Testis (tissue), 3 donors: ENCODE measurements around the gene ZNF362. TPM values are rescaled to one million over a fixed set of nuclear protein-coding genes. Genes with fewer than 3 reads are reported as not detected.

Experiments used
- DNase-seq: peaks from one replicate; pipeline ENCODE4 v3.0.0-alpha.2; 2019
- H3K27ac ChIP-seq, 2 donors: fragments of 200-600 bp; sonication (generic); one replicate each; pipeline ENCODE4 v1.5.1; 2019
- H3K27me3 ChIP-seq: fragments of 200-600 bp; sonication (generic); one replicate; pipeline ENCODE4 v1.5.1; 2019
- H3K36me3 ChIP-seq: fragments of 200-600 bp; sonication (generic); one replicate; pipeline ENCODE4 v1.5.1; 2017; ENCODE audit warnings: low read depth; ENCODE audit errors: missing control alignments
- H3K4me1 ChIP-seq: fragments of 200-600 bp; sonication (generic); one replicate; pipeline ENCODE4 v1.5.1; 2019
- H3K4me3 ChIP-seq, 2 donors: fragments of 200-600 bp; sonication (generic); one replicate each; pipeline ENCODE4 v1.5.1; 2017 to 2019
- H3K9me3 ChIP-seq: fragments of 200-600 bp; sonication (generic); one replicate; pipeline ENCODE4 v1.5.1; 2017
- POLR2A ChIP-seq: fragments of 450-650 bp; IDR thresholded peaks from one replicate; pipeline ENCODE4 v1.6.1; 2017; ENCODE audit warnings: antibody characterized with exemption, mild to moderate bottlenecking, moderate library complexity
- WGBS, 2 donors: methylation state at CpG; one replicate each; pipeline ENCODE4 v1.1.5; 2018; 5-methylcytosine and 5-hydroxymethylcytosine counted together
- intact Hi-C: fragments of 100-400 bp; cut with DNase I; formaldehyde crosslinking; loops from one replicate; pipeline ENCODE4 v1.15.1; 2023; ENCODE audit warnings: low total_unique reads
- polyA plus RNA-seq: library from polyadenylated mRNA; stranded (reverse); fragments of 350-450 nt; fragmentation: Illumina TruSeq; extraction: RNeasy Lipid Tissue Mini Kit (QIAGEN cat#74804); gene quantifications from one replicate; pipeline ENCODE4 v1.2.3, GENCODE V29; 2014; ENCODE audit warnings: low read depth, low replicate concordance; ENCODE audit not compliant: insufficient read depth
- total RNA-seq, 2 donors: library from RNA; depleted of rRNA; stranded (reverse); fragments of >200 nt; gene quantifications; one replicate each; pipeline ENCODE4 v1.2.3, GENCODE V29; 2016
- TF ChIP-seq, protein P1 (sequence below), 3 experiments: fragments of 450-650 bp in 2 of 3; fragments of 200-600 bp in 1 of 3; sonication (generic) in 1 of 3; IDR thresholded peaks; one replicate each; pipeline ENCODE4 v1.5.1; 2016 to 2019; ENCODE audit warnings: antibody characterized with exemption in 3 of 3, mild to moderate bottlenecking in 2 of 3, moderate library complexity in 1 of 3

ZNF362 gene
- total and polyA plus RNA-seq, 3 donors from 2014 or later: 16.3 to 28.6 (median 26.6) TPM

- TF ChIP-seq POLR2A: no peak
- TF ChIP-seq, protein P1, sequence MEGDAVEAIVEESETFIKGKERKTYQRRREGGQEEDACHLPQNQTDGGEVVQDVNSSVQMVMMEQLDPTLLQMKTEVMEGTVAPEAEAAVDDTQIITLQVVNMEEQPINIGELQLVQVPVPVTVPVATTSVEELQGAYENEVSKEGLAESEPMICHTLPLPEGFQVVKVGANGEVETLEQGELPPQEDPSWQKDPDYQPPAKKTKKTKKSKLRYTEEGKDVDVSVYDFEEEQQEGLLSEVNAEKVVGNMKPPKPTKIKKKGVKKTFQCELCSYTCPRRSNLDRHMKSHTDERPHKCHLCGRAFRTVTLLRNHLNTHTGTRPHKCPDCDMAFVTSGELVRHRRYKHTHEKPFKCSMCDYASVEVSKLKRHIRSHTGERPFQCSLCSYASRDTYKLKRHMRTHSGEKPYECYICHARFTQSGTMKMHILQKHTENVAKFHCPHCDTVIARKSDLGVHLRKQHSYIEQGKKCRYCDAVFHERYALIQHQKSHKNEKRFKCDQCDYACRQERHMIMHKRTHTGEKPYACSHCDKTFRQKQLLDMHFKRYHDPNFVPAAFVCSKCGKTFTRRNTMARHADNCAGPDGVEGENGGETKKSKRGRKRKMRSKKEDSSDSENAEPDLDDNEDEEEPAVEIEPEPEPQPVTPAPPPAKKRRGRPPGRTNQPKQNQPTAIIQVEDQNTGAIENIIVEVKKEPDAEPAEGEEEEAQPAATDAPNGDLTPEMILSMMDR (IDR thresholded peaks at IDR 0.05): no peak
- H3K36me3 ChIP-seq: no peaks in the 10 kb centered on the region
- H3K4me1 ChIP-seq: no peaks in the 10 kb centered on the region
- H3K27me3 ChIP-seq: no peaks in the 10 kb centered on the region
- H3K4me3 ChIP-seq: no peak overlapping the region
- no peak overlapping the region for H3K27ac ChIP-seq
- intact Hi-C loops: no loop called here
- DNase-seq: no peak
- 86 to 89% methylated on average over 9 of the region's 9 CpGs for WGBS, 2 donors
- H3K9me3 ChIP-seq: no peaks in the 10 kb centered on the region
These were observed 63.1 kb downstream of the ZNF362 start for GRCh38 chr1:33319186-33319948.

GRCh38 chr1:33319949-33320618, 63.8 kb downstream of the ZNF362 start:
- TF ChIP-seq, protein P1 (IDR thresholded peaks at IDR 0.05): no peak
- TF ChIP-seq POLR2A: no peak

DNA sequence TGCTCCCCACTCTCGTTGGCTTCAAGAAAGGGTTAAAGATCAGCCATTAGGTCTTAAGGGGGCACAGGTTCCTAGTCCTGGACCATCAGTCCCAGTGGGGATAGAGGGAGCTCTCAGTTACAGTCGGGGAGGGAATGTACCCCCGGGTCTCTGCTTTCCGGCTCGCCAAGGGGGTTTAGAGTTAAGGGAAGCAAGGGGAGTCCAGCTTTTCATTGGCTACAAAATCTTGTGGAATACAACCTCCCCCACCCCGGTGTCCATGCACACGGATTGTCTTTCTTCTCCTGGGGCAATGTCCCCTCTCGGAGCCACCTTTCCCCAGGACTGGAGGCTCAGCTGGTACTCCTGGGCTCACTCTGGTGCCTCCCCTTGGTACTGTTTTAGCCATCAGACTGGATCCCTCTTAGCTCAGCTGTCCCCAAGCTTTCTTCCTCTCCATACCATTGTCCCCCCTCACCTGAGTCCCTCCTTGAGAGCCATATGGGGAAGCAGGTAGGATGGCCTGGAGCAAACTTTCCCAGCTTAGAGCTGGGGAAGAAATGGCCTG, 64.4 kb downstream of the ZNF362 start, which contains the start of gene A3GALT2:
TSS of gene A3GALT2 (minus strand) at position 480 of the 547 bp plus-strand sequence. CDS start at position 480, 0 bp downstream.
- Histone ChIP-seq H3K9me3 (no peaks in the 10 kb centered on the region), H3K4me3 (no peak within 1 kb of the TSS), H3K36me3 (no peaks in the 10 kb centered on the region), H3K27ac (no peak within 1 kb of the TSS), H3K4me1 (peaks cover 7% of the 10 kb centered on the region), H3K27me3 (no peaks in the 10 kb centered on the region)
- TF ChIP-seq, protein P1 (IDR thresholded peaks at IDR 0.05): no peak
- no peak for TF ChIP-seq POLR2A
- intact Hi-C loops: no loop called here
- 79 to 86% methylated on average over 8 of the region's 8 CpGs for WGBS, 2 donors
- no peak for DNase-seq

More at GRCh38 chr1:33319949-33320618, 63.8 kb downstream of the ZNF362 start:
- WGBS, 2 donors: 81 to 89% methylated on average over 11 to 12 of the region's 12 CpGs
- Histone ChIP-seq H3K4me3 (no peak overlapping the region), H3K36me3 (no peaks in the 10 kb centered on the region), H3K27ac (no peak overlapping the region), H3K4me1 (peaks cover 2% of the 10 kb centered on the region), H3K27me3 (no peaks in the 10 kb centered on the region), H3K9me3 (no peaks in the 10 kb centered on the region)
- DNase-seq: no peak
- intact Hi-C loops: no loop called here

GRCh38 chr1:33321178-33321577, 64.9 kb downstream of the ZNF362 start:
- intact Hi-C loops: no loop called here

More at GRCh38 chr1:33321178-33321577, 64.9 kb downstream of the ZNF362 start:
- no peak for DNase-seq
- Histone ChIP-seq H3K4me3 (no peak overlapping the region), H3K36me3 (no peaks in the 10 kb centered on the region), H3K9me3 (no peaks in the 10 kb centered on the region), H3K27ac (no peak overlapping the region), H3K4me1 (peaks cover 7% of the 10 kb centered on the region), H3K27me3 (no peaks in the 10 kb centered on the region)
- 84 to 90% methylated on average over 2 to 5 of the region's 5 CpGs for WGBS, 2 donors
- TF ChIP-seq, protein P1 (IDR thresholded peaks at IDR 0.05): no peak
- no peak for TF ChIP-seq POLR2A
